Measurements from ENCODE around the gene SLC23A1.
"Not testable (repeated sequence)": the region's sequence is repeated elsewhere in the genome, so short reads cannot be mapped to it uniquely, and the experiment has no call there.

GRCh38 chr5:139345442-139345841 lies 37.7 kb downstream of the SLC23A1 start:
- not testable (repeated sequence) for TF ChIP-seq POLR2A, TAF1, POLR2AphosphoS5 (IDR thresholded peaks at IDR 0.05; ENCODE audit: low read depth, low read length)

Data from GM12891 (cell line).